ENCODE results near the gene KLKB1.

DNA sequence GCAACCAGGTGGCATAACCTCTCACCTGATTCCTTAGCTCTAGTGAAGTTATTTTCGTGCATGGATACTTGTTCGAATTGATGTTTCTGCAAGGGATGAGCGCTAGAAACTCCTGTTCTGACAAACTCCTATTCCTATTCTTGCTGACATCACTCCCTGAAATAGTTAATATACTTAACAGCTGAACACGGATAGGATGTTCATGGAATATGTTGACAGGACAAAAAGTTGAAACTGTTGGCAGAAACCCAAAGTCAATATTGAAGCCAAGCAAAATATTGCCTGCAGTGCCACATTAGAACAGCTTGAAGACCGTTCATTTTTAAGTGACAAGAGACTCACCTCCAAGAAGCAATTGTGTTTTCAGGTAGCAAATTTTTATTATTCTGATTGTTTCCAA is at the start of gene KLKB1:
- TF ChIP-seq, protein P1, sequence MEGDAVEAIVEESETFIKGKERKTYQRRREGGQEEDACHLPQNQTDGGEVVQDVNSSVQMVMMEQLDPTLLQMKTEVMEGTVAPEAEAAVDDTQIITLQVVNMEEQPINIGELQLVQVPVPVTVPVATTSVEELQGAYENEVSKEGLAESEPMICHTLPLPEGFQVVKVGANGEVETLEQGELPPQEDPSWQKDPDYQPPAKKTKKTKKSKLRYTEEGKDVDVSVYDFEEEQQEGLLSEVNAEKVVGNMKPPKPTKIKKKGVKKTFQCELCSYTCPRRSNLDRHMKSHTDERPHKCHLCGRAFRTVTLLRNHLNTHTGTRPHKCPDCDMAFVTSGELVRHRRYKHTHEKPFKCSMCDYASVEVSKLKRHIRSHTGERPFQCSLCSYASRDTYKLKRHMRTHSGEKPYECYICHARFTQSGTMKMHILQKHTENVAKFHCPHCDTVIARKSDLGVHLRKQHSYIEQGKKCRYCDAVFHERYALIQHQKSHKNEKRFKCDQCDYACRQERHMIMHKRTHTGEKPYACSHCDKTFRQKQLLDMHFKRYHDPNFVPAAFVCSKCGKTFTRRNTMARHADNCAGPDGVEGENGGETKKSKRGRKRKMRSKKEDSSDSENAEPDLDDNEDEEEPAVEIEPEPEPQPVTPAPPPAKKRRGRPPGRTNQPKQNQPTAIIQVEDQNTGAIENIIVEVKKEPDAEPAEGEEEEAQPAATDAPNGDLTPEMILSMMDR (IDR thresholded peaks at IDR 0.05) = no peak
- TF ChIP-seq POLR2A (IDR thresholded peaks at IDR 0.05) = no peak

Data from uterus (tissue), 2 donors.